Measurements from ENCODE around the gene TPO.

DNA sequence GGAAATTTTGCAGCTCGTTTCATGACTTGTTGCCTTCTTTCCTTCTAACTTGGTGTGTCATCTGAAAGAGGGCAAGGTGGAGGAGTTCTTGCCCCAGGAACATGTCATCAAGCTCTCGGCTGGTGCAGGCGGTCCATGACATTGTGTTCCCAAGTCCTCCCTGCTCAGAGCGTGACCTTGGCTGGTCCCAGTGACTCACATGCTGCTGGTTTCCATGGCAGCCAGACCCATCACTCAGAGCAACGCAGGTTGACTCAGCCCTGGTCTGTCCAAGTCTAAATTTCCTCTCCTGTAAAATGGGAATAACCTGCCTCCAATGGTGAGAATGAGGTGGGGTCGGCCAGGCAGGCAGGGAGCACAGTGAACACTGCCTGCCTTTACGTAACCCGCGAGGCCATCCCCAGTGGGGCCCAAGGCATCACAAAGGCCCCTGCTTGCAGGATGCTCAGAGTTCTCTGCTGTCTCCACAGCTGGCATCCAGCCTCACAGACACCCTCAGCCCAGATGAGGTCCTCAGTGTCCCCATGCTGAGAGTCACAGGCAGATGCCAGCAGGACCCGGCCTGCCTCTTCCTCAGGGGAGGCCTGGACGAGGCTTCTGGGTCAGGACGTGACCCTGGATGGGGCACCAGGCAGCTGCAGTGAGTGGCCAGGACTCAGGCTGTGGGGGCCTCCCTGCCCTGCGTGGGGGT, 143.7 kb downstream of the TPO start:
- TF ChIP-seq POLR2AphosphoS5 (IDR thresholded peaks at IDR 0.05; ENCODE audit: low read depth, low read length) (no peak), SIN3A (IDR thresholded peaks at IDR 0.05; ENCODE audit: borderline replicate concordance, insufficient read depth, low read depth, low read length) (no peak)
- TF ChIP-seq, protein P1, sequence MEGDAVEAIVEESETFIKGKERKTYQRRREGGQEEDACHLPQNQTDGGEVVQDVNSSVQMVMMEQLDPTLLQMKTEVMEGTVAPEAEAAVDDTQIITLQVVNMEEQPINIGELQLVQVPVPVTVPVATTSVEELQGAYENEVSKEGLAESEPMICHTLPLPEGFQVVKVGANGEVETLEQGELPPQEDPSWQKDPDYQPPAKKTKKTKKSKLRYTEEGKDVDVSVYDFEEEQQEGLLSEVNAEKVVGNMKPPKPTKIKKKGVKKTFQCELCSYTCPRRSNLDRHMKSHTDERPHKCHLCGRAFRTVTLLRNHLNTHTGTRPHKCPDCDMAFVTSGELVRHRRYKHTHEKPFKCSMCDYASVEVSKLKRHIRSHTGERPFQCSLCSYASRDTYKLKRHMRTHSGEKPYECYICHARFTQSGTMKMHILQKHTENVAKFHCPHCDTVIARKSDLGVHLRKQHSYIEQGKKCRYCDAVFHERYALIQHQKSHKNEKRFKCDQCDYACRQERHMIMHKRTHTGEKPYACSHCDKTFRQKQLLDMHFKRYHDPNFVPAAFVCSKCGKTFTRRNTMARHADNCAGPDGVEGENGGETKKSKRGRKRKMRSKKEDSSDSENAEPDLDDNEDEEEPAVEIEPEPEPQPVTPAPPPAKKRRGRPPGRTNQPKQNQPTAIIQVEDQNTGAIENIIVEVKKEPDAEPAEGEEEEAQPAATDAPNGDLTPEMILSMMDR (IDR thresholded peaks at IDR 0.05), result no peak

Measured in Panc1 (cell line).